Upper lobe of left lung (tissue), 4 donors: ENCODE results near the gene AWAT1.

Experiments
- CTCF ChIP-seq, 6 experiments: fragments of 450-650 bp in 4 of 6; fragments of 200-600 bp in 2 of 6; sonication (generic) in 2 of 6; IDR thresholded peaks; one replicate each; pipeline ENCODE4 v1.5.1; 2016 to 2019; ENCODE audit warnings: antibody characterized with exemption in 6 of 6
- POLR2A ChIP-seq, 4 donors: fragments of 450-650 bp; IDR thresholded peaks; one replicate each; pipeline ENCODE4 v1.5.1; 2016 to 2017; ENCODE audit warnings: antibody characterized with exemption in 4 of 4, mild to moderate bottlenecking in 2 of 4

- TF ChIP-seq POLR2A (IDR thresholded peaks at IDR 0.05): no peak
- no peak for TF ChIP-seq CTCF (IDR thresholded peaks at IDR 0.05)
These were observed 14.3 kb upstream of the AWAT1 start for GRCh38 chrX:70219938-70220764.
